GM18867 (cell line): Measurements from ENCODE around the gene MYH7.

Experiments used
- ATAC-seq: cut with Tn5 transposase; IDR thresholded peaks from one replicate; pipeline ENCODE4 v1.9.1; 2021; ENCODE audit warnings: mild to moderate bottlenecking, moderate library complexity; ENCODE audit not compliant: unreplicated experiment

MYH7 gene

GRCh38 chr14:23449314-23449713 is 13.9 kb upstream of the MYH7 start:
- no peak for ATAC-seq

- ATAC-seq: no peak
Measured at GRCh38 chr14:23447361-23448350, 12.2 kb upstream of the MYH7 start.

- ATAC-seq: no peak
Measured at GRCh38 chr14:23446291-23446851, 10.9 kb upstream of the MYH7 start.

DNA sequence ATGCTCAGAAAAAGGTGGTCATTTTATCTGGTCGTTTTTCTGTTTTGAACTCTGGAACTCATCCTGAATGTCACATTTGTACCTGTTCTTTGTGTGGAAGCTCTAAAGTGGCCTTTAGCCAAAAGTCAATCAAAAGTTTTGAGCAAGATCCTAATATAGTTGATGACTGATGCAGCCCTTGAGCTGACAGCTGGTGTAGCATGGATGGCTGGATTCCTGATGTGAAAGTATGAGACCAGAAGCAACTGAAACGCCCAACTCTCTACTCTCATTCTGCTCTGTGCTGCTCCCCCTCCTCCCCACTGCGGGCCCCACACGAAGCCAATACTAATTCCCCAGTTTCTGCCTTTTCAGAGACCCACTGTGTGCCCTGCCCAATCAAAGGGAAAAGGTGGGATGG is 10.3 kb upstream of the MYH7 start:
- ATAC-seq: no peak

- ATAC-seq: no peak
Measured at GRCh38 chr14:23444314-23444713, 8.9 kb upstream of the MYH7 start.

GRCh38 chr14:23443881-23444280 is 8.4 kb upstream of the MYH7 start:
- ATAC-seq: no peak

DNA sequence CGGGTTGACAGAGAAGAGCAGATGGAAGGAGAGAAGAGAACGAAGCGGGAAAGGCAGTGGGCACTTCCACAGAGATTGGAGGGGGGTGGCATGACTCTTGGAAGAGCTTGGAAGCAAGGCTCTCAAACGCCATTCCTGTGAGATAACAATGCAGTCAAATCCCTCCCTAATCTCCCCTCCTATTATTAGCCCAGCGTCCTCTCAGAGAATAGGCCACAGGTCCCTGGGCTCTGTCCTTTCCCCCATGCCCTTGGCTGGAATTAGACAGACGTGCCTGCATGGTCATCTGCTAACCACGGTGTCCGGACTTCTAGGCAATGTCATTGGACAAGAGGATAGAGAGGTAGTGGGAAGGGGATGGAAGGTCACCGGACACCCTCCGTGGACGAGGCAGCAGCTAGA is 8.0 kb upstream of the MYH7 start:
- ATAC-seq: no peak

GRCh38 chr14:23442721-23443356 is 7.4 kb upstream of the MYH7 start:
- no peak for ATAC-seq

DNA sequence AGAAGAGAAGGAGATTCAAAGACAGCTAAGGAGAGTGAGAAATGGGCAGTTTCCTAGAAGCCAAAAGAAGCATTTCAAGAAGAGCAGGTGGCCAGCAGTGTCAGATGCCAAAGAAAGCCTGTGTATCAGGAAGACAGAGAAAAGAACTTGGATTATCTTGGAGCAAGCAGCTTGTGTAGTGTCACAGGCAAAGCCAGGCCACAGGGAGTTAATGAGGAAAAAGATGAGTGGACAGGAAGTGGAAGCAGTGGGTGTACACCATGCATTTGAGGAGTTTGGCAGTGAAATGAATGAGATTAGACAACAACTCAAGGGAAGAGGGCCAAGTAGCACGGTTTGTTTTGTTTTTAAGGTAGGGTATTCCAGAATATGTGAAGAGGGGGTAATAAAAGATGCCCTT is 5.6 kb upstream of the MYH7 start:
- ATAC-seq: no peak

- ATAC-seq: no peak
Measured at GRCh38 chr14:23439107-23439835, 3.8 kb upstream of the MYH7 start.

- ATAC-seq: no peak
Measured at GRCh38 chr14:23438101-23438971, 2.9 kb upstream of the MYH7 start.

- ATAC-seq: no peak
Measured at GRCh38 chr14:23437133-23438100, 2.0 kb upstream of the MYH7 start.

DNA sequence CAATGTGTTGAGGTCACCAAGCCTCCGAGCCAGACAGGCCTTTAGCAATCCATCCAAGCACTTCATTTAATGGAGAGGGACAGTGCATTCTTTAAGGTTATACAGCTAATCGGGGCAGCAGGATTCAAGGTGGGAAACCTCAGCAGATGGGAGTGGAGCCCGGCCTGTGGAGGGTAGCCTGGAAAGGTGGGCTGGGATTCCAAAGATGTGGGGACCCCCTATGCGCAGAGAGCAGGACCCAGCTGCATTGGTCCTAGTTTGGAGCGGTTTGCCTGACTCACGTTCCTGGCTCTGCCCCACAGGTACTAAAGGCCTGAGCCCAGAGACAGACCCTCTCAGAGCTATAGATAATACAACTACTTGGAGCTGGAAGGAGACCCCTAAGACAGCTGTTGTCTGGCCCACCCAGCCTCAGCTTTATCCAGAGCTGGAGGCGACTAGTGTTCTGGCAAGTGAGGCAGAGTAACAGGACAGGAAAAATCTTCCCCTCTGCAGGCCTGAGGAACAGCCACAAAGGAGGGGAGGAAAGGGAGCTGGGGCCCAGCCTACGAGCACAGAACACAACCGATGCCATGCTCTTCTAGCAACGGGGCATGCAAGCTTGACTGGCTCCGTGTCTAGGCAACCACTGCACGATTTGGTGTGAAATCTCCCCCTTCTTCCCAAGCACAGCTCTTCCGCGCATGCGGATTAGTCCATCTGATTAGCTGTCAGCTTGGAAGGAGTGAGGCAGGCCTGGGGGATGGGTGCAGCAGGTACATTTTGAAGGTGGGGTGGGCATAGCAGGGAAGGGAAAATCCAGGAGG is 1.1 kb upstream of the MYH7 start:
- no peak for ATAC-seq

- no peak for ATAC-seq
Measured at GRCh38 chr14:23434488-23435222, 805 bp downstream of the MYH7 start.

- ATAC-seq: no peak
Measured at GRCh38 chr14:23433457-23433856, 2.0 kb downstream of the MYH7 start.

DNA sequence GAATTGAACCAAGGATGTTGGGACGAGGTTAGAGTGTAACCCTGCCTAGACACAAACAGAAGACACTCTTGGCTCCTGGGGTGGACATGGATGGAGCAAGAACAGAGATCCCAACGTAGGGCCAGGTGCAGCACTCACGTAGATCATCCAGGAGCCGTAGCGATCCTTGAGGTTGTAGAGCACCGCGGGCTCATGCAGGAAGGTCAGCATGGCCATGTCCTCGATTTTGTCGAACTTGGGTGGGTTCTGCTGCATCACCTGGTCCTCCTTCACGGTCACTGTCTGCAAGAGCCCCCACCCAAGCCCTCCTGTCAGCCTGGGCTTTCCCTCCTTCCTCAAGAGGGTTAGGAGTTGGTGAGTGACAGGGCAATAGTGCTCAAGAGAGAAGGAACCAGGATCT is 2.5 kb downstream of the MYH7 start:
- no peak for ATAC-seq

GRCh38 chr14:23432102-23432925 is 3.1 kb downstream of the MYH7 start:
- ATAC-seq: no peak
